Kidney (tissue), 14 donors: ENCODE results near the gene UBD. TPM values are rescaled to one million over a fixed set of nuclear protein-coding genes. Genes with fewer than 3 reads are reported as not detected.

ENCODE experiments used
- DNase-seq, 5 donors: peaks; one replicate each; pipeline ENCODE4 v3.0.0-alpha.2; 2013 to 2020
- FAIRE-seq: peaks from 2 replicates; lab custom pipeline; 2012; peaks lifted over from hg19 to GRCh38; lab: Jason Lieb, UNC
- H3K27ac ChIP-seq, 2 donors: one replicate each; pipeline ENCODE4 v1.7.0; 2013; ENCODE audit warnings: low read depth in 2 of 2, low read length in 2 of 2, inconsistent platforms in 1 of 2
- H3K27me3 ChIP-seq: one replicate; pipeline ENCODE4 v1.7.1; 2013; ENCODE audit warnings: low read length, inconsistent platforms; ENCODE audit not compliant: control insufficient read depth, insufficient read depth
- H3K36me3 ChIP-seq, 3 donors: one replicate each; pipeline versions ENCODE4 v1.7.0 to v1.7.1; 2013; ENCODE audit warnings: low read length in 3 of 3, control low read depth in 1 of 3, inconsistent platforms in 1 of 3; ENCODE audit not compliant: insufficient read depth in 3 of 3, control insufficient read depth in 2 of 3
- H3K4me1 ChIP-seq, 3 donors: one replicate each; pipeline versions ENCODE4 v1.7.0 to v1.7.1; 2013; ENCODE audit warnings: low read length in 3 of 3, inconsistent platforms in 1 of 3, low read depth in 1 of 3; ENCODE audit not compliant: control insufficient read depth in 2 of 3, insufficient read depth in 2 of 3
- H3K4me3 ChIP-seq, 3 donors: one replicate each; pipeline versions ENCODE4 v1.7.0 to v1.8.1; 2013; ENCODE audit warnings: low read length in 3 of 3, control low read depth in 1 of 3, inconsistent platforms in 1 of 3
- H3K9ac ChIP-seq, 3 donors: one replicate each; pipeline versions ENCODE4 v1.7.0 to v1.7.1; 2013; ENCODE audit warnings: low read length in 3 of 3, control low read depth in 1 of 3, inconsistent platforms in 1 of 3
- H3K9me3 ChIP-seq, 3 donors: one replicate each; pipeline versions ENCODE4 v1.7.0 to v1.7.1; 2013; ENCODE audit warnings: low read length in 3 of 3, control low read depth in 1 of 3, inconsistent platforms in 1 of 3; ENCODE audit not compliant: control insufficient read depth in 2 of 3, insufficient read depth in 1 of 3
- intact Hi-C: fragments of 100-400 bp; cut with DNase I; formaldehyde crosslinking; loops from one replicate; pipeline ENCODE4 v1.11.1; 2022
- polyA plus RNA-seq: library from polyadenylated mRNA; stranded (reverse); fragments of 350-450 nt; fragmentation: Illumina TruSeq; extraction: RNeasy Lipid Tissue Mini Kit (QIAGEN cat#74804); gene quantifications from one replicate; pipeline ENCODE4 v1.2.3, GENCODE V29; 2014; ENCODE audit warnings: low read depth, low replicate concordance; ENCODE audit not compliant: insufficient read depth
- total RNA-seq: library from RNA; stranded (reverse); fragmentation: NEBNext Ultra II Directional; extraction: Animal tissue kit (Norgen Biotek cat#: 25700); gene quantifications from one replicate; pipeline ENCODE4 v1.2.1, GENCODE V29; 2021
- TF ChIP-seq, protein P1 (sequence below): IDR thresholded peaks from 3 replicates; pipeline ENCODE4 v1.5.1; 2012; ENCODE audit warnings: mild to moderate bottlenecking, moderate library complexity, borderline replicate concordance; ENCODE audit not compliant: insufficient read depth; ENCODE audit errors: extremely low read depth
- donor health status: control.
- donor health status: control.
- donor health status: control.
- donor health status: control.
- donor health status: control.
- donor health status: DM: yes; HTN: yes; CAD: no.
- donor health status: Normal renal cell carcinoma (clear cell type).

UBD gene
- total and polyA plus RNA-seq, 2 donors from 2014 or later = 16.9 to 33.5 TPM

DNA sequence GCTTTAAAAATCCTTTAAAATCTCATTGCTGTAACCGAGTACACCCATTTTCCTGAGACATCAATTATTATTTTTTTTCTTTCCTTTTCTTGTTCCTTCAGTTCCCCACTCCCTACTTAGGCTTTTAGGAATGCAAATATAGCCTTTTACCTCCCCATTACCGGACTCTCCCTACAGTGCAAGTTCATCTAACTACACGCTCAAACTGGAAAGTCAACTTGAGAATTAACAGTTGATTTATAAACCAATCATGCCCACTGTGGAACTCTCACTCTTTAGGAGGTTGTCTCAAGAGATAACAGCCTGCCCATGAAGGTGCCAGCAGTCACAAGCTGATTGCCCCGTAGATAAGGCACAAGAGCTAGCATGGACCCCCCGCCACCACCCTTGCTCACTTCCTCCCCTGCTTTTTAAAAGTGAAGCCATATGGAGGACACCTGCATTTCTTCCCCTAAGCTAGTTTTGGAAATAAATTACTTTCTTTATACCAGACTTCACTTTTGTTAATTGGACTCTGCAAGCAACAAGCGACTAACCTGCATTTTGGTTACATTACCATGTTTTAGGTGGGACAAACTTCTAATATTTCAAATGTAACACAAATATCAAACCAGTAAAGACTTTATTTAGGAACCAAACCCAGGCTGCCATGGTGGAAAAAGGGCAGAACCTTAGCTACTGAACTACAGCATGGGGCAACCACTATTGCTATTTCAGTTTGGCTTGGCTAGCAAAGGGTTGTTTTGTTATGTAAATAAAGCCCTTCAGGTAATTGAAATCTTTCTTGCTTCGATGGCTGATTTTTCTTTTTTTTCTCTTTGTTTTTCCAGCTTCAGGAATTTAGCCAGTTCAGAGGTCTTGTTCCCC is 34.9 kb downstream of the UBD start:
- H3K27ac ChIP-seq = no peak overlapping the region
- intact Hi-C loops = no loop called here
- TF ChIP-seq, protein P1, sequence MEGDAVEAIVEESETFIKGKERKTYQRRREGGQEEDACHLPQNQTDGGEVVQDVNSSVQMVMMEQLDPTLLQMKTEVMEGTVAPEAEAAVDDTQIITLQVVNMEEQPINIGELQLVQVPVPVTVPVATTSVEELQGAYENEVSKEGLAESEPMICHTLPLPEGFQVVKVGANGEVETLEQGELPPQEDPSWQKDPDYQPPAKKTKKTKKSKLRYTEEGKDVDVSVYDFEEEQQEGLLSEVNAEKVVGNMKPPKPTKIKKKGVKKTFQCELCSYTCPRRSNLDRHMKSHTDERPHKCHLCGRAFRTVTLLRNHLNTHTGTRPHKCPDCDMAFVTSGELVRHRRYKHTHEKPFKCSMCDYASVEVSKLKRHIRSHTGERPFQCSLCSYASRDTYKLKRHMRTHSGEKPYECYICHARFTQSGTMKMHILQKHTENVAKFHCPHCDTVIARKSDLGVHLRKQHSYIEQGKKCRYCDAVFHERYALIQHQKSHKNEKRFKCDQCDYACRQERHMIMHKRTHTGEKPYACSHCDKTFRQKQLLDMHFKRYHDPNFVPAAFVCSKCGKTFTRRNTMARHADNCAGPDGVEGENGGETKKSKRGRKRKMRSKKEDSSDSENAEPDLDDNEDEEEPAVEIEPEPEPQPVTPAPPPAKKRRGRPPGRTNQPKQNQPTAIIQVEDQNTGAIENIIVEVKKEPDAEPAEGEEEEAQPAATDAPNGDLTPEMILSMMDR = no peak
- H3K36me3 ChIP-seq = no peaks in the 10 kb centered on the region
- no peak overlapping the region for H3K9ac ChIP-seq
- H3K27me3 ChIP-seq = no peaks in the 10 kb centered on the region
- no peaks in the 10 kb centered on the region for H3K9me3 ChIP-seq
- DNase-seq = peak in 1 of 5 donors; percentile 13
- no peak for FAIRE-seq
- no peak overlapping the region for H3K4me3 ChIP-seq
- no peaks in the 10 kb centered on the region for H3K4me1 ChIP-seq

DNA sequence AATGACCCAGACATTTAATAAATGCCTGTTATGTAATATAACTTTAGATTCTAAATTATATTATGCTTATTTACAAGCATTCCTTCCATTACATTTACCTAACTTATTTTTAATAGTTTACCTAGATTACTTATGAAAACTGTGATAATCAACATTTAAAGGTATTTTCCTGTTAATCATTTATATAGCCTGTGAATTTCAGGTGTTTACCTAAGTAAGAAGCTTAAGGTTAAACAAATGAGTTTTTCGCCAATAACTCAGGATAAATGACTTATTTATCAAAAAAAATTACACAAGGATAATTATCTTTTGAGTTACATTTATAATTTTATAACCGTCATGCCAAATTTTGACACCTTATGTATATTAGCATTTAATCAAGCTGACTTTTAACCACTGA is 35.5 kb downstream of the UBD start:
- Histone ChIP-seq H3K27me3 (no peaks in the 10 kb centered on the region), H3K4me1 (no peaks in the 10 kb centered on the region), H3K36me3 (no peaks in the 10 kb centered on the region), H3K9ac (no peak overlapping the region), H3K4me3 (no peak overlapping the region), H3K9me3 (no peaks in the 10 kb centered on the region), H3K27ac (no peak overlapping the region)
- TF ChIP-seq, protein P1 = no peak
- DNase-seq (no peak), FAIRE-seq (peak; percentile 76)
- intact Hi-C loops = no loop called here

DNA sequence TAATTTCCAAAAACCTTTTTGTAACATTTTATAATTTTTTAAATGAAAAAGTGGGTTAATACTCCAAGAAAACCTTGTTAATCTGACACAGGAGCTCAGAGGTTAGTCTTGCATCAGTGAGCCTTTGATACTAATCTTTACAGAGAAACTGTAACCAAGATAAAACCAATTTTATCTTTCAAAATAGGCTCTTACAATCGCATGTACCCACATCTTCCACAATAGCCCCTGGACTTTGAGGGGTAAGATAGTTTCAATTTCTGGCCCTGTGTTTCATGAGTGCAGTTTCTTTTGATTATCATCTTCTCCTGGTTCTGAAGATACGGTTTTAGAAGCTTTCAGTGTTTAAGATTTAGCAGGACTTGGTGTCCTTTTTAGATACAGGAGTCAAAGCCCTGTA is 37.3 kb downstream of the UBD start:
- H3K27ac ChIP-seq = no peak overlapping the region
- H3K4me3 ChIP-seq = no peak overlapping the region
- no peak overlapping the region for H3K9ac ChIP-seq
- DNase-seq (no peak), FAIRE-seq (no peak)
- no peaks in the 10 kb centered on the region for H3K27me3 ChIP-seq
- no peaks in the 10 kb centered on the region for H3K9me3 ChIP-seq
- intact Hi-C loops = no loop called here
- TF ChIP-seq, protein P1 = no peak
- no peaks in the 10 kb centered on the region for H3K36me3 ChIP-seq
- H3K4me1 ChIP-seq = no peaks in the 10 kb centered on the region
